Neuronal stem cell (in vitro differentiated cells): ENCODE measurements around the gene RUNX1.
"Not testable (repeated sequence)": the region's sequence is repeated elsewhere in the genome, so short reads cannot be mapped to it uniquely, and the experiment has no call there.

Experiments
- DNase-seq: peaks from one replicate; pipeline ENCODE4 v3.0.0-alpha.2; 2013; ENCODE audit warnings: low spot score
- H2AFZ ChIP-seq: one replicate; pipeline ENCODE4 v1.6.1; 2013; ENCODE audit warnings: mild to moderate bottlenecking, low read length, inconsistent platforms
- H2AK5ac ChIP-seq: 2 replicates; pipeline ENCODE4 v1.6.1; 2013; ENCODE audit warnings: low read depth, mild to moderate bottlenecking, inconsistent platforms, low read length, moderate library complexity, mixed read lengths
- H2BK120ac ChIP-seq: 2 replicates; pipeline ENCODE4 v1.6.1; 2013; ENCODE audit warnings: low read depth, mild to moderate bottlenecking, inconsistent platforms, low read length, moderate library complexity, mixed read lengths
- H2BK12ac ChIP-seq: one replicate; pipeline ENCODE4 v1.6.1; 2013; ENCODE audit warnings: low read length, inconsistent platforms
- H2BK15ac ChIP-seq: 2 replicates; pipeline ENCODE4 v1.6.1; 2013; ENCODE audit warnings: mild to moderate bottlenecking, low read length, inconsistent platforms, mixed read lengths
- H2BK5ac ChIP-seq: one replicate; pipeline ENCODE4 v1.6.1; 2013; ENCODE audit warnings: inconsistent platforms, mild to moderate bottlenecking, low read length, moderate library complexity
- H3K14ac ChIP-seq: one replicate; pipeline ENCODE4 v1.6.1; 2013; ENCODE audit warnings: low read length, inconsistent platforms
- H3K18ac ChIP-seq: 2 replicates; pipeline ENCODE4 v1.6.1; 2013; ENCODE audit warnings: low read length, inconsistent platforms
- H3K23ac ChIP-seq: 2 replicates; pipeline ENCODE4 v1.6.1; 2013; ENCODE audit warnings: low read depth, mild to moderate bottlenecking, mixed read lengths, low read length, inconsistent platforms; ENCODE audit not compliant: poor library complexity
- H3K27ac ChIP-seq: replicated peaks from 3 replicates; pipeline ENCODE4 v1.5.1; 2013; ENCODE audit warnings: low read length, inconsistent platforms
- H3K27me3 ChIP-seq, 3 experiments: 2 replicates each; pipeline ENCODE4 v1.6.1; 2013; ENCODE audit warnings: low read length in 3 of 3, mild to moderate bottlenecking in 2 of 3, inconsistent platforms in 1 of 3, low read depth in 1 of 3, mixed read lengths in 1 of 3, moderate library complexity in 1 of 3; ENCODE audit not compliant: control insufficient read depth in 3 of 3, insufficient read depth in 3 of 3
- H3K36me3 ChIP-seq, 2 donors: replicated peaks in 1 of 2; 2 replicates each; pipeline ENCODE4 v1.6.1; 2013; ENCODE audit warnings: low read length in 2 of 2; ENCODE audit not compliant: control insufficient read depth in 2 of 2, insufficient read depth in 2 of 2
- H3K4ac ChIP-seq: 2 replicates; pipeline ENCODE4 v1.6.1; 2013; ENCODE audit warnings: inconsistent platforms, mild to moderate bottlenecking, low read length, moderate library complexity
- H3K4me1 ChIP-seq, 2 donors: 1 replicate in 1 of 2; 2 replicates in 1 of 2; pipeline ENCODE4 v1.6.1; 2013; ENCODE audit warnings: low read length in 2 of 2, low read depth in 1 of 2; ENCODE audit not compliant: control insufficient read depth in 2 of 2, insufficient read depth in 1 of 2
- H3K4me2 ChIP-seq: one replicate; pipeline ENCODE4 v1.6.1; 2013; ENCODE audit warnings: mild to moderate bottlenecking, low read length, inconsistent platforms; ENCODE audit not compliant: insufficient read depth, poor library complexity, severe bottlenecking
- H3K4me3 ChIP-seq, 2 donors: 2 replicates each; pipeline ENCODE4 v1.5.1; 2013; ENCODE audit warnings: low read length in 2 of 2, mild to moderate bottlenecking in 2 of 2, inconsistent platforms in 1 of 2, moderate library complexity in 1 of 2
- H3K79me1 ChIP-seq: one replicate; pipeline ENCODE4 v1.6.1; 2013; ENCODE audit warnings: low read depth, mild to moderate bottlenecking, inconsistent platforms, low read length, moderate library complexity
- H3K9ac ChIP-seq: one replicate; pipeline ENCODE4 v1.6.1; 2013; ENCODE audit warnings: mild to moderate bottlenecking, low read depth, low read length, inconsistent platforms; ENCODE audit not compliant: poor library complexity
- H3K9me3 ChIP-seq, 2 donors: replicated peaks in 1 of 2; 2 replicates each; pipeline versions ENCODE3 to v1.6.1; 2013; ENCODE audit warnings: low read length in 2 of 2, mild to moderate bottlenecking in 2 of 2, inconsistent platforms in 1 of 2, low read depth in 1 of 2, mixed read lengths in 1 of 2, moderate library complexity in 1 of 2; ENCODE audit not compliant: control insufficient read depth in 2 of 2, insufficient read depth in 1 of 2
- H4K8ac ChIP-seq: one replicate; pipeline ENCODE4 v1.6.1; 2013; ENCODE audit warnings: low read depth, mild to moderate bottlenecking, inconsistent platforms, low read length, moderate library complexity
- H4K91ac ChIP-seq: one replicate; pipeline ENCODE4 v1.6.1; 2013; ENCODE audit warnings: low read length, low read depth, mild to moderate bottlenecking, inconsistent platforms; ENCODE audit not compliant: poor library complexity
- WGBS, 2 donors: extraction: QIAGEN DNeasy Blood & Tissue Kit; methylation state at CpG; one replicate each; pipeline ENCODE4 v1.1.7; 2013; ENCODE audit warnings: missing lambda C conversion rate in 2 of 2, mixed read lengths in 1 of 2; ENCODE audit not compliant: insufficient read length in 2 of 2, insufficient replicate concordance in 1 of 2; ENCODE audit errors: extremely low coverage in 2 of 2; 5-methylcytosine and 5-hydroxymethylcytosine counted together

RUNX1 gene

GRCh38 chr21:34967509-34968289 lies 81.4 kb downstream of the RUNX1 start:
- Histone ChIP-seq H3K4me2 (no peak overlapping the region), H3K14ac (no peak overlapping the region), H3K27ac (no peak overlapping the region), H3K27me3 (no peaks in the 10 kb centered on the region), H2BK120ac (no peak overlapping the region), H4K8ac (no peak overlapping the region), H3K4ac (no peak overlapping the region), H2AFZ (no peak overlapping the region), H3K18ac (no peak overlapping the region), H3K23ac (peak overlapping the region; percentile 28), H4K91ac (no peak overlapping the region), H3K79me1 (no peaks in the 10 kb centered on the region), H2BK5ac (no peak overlapping the region), H3K36me3 (no peaks in the 10 kb centered on the region), H2BK15ac (no peak overlapping the region), H3K9ac (no peak overlapping the region), H2BK12ac (peak overlapping the region; percentile 61), H3K9me3 (no peaks in the 10 kb centered on the region), H3K4me3 (no peak overlapping the region), H2AK5ac (no peak overlapping the region), H3K4me1 (peaks cover 0 to 5% of the 10 kb centered on the region in 2 donors)
- no CpG with 5 or more reads among the region's 10 CpGs for WGBS, 2 donors
- DNase-seq = no peak

- not testable (repeated sequence) for H2AK5ac ChIP-seq, H2BK120ac ChIP-seq, H2BK5ac ChIP-seq, DNase-seq, H4K8ac ChIP-seq, H3K23ac ChIP-seq, H3K36me3 ChIP-seq, H3K14ac ChIP-seq, H3K9ac ChIP-seq, H3K27me3 ChIP-seq, H4K91ac ChIP-seq, H3K4me2 ChIP-seq, H3K79me1 ChIP-seq, H2BK15ac ChIP-seq, H3K4ac ChIP-seq, H3K4me3 ChIP-seq, H3K27ac ChIP-seq, H3K4me1 ChIP-seq, H2BK12ac ChIP-seq, H3K9me3 ChIP-seq, H2AFZ ChIP-seq, H3K18ac ChIP-seq
- WGBS, 2 donors = no CpG with 5 or more reads among the region's 11 CpGs
Observed at GRCh38 chr21:34966881-34967280, 82.2 kb downstream of the RUNX1 start.

- no peak overlapping the region for H3K27ac ChIP-seq
- H3K4me3 ChIP-seq = peak overlapping the region in 1 of 2 donors; percentile 59
- no peak overlapping the region for H2BK15ac ChIP-seq
- no peaks in the 10 kb centered on the region for H3K79me1 ChIP-seq
- no peak overlapping the region for H2BK5ac ChIP-seq
- H2AK5ac ChIP-seq = no peak overlapping the region
- WGBS, 2 donors = no CpG with 5 or more reads among the region's 10 CpGs
- no peak overlapping the region for H4K8ac ChIP-seq
- peak overlapping the region; percentile 10 for H3K14ac ChIP-seq
- peaks cover 0 to 8% of the 10 kb centered on the region in 2 donors for H3K4me1 ChIP-seq
- H3K9me3 ChIP-seq = no peaks in the 10 kb centered on the region
- H3K9ac ChIP-seq = no peak overlapping the region
- no peak overlapping the region for H3K4ac ChIP-seq
- no peak overlapping the region for H2BK12ac ChIP-seq
- H2AFZ ChIP-seq = no peak overlapping the region
- H3K18ac ChIP-seq = peak overlapping the region; percentile 38
- DNase-seq = no peak
- no peak overlapping the region for H2BK120ac ChIP-seq
- H4K91ac ChIP-seq = no peak overlapping the region
- no peaks in the 10 kb centered on the region for H3K27me3 ChIP-seq
- no peak overlapping the region for H3K4me2 ChIP-seq
- no peak overlapping the region for H3K23ac ChIP-seq
- no peaks in the 10 kb centered on the region for H3K36me3 ChIP-seq
Observed at GRCh38 chr21:34965200-34966174, 83.6 kb downstream of the RUNX1 start.
